Colonic mucosa (tissue), 4 donors: Measurements from ENCODE around the gene FBN3. TPM values are rescaled to one million over a fixed set of nuclear protein-coding genes. Genes with fewer than 3 reads are reported as not detected.

Experiments used
- DNase-seq: peaks from one replicate; pipeline ENCODE4 v3.0.0-alpha.2; 2020
- H3K27ac ChIP-seq: fragments of 200-600 bp; one replicate; pipeline ENCODE4 v1.8.0; 2021
- H3K27me3 ChIP-seq: fragments of 200-600 bp; one replicate; pipeline ENCODE4 v1.8.0; 2021
- H3K36me3 ChIP-seq: fragments of 200-600 bp; one replicate; pipeline ENCODE4 v1.8.0; 2021
- H3K4me1 ChIP-seq: fragments of 200-600 bp; one replicate; pipeline ENCODE4 v1.8.0; 2021; ENCODE audit warnings: mild to moderate bottlenecking
- H3K4me3 ChIP-seq: fragments of 200-600 bp; one replicate; pipeline ENCODE4 v1.8.0; 2021
- H3K9ac ChIP-seq, 2 donors: one replicate each; pipeline ENCODE4 v1.7.0; 2013; ENCODE audit warnings: control low read depth in 2 of 2, low read depth in 2 of 2, low read length in 2 of 2
- H3K9me3 ChIP-seq: fragments of 200-600 bp; one replicate; pipeline ENCODE4 v1.8.0; 2021
- intact Hi-C: fragments of 100-400 bp; cut with DNase I; formaldehyde crosslinking; loops from one replicate; pipeline ENCODE4 v1.14.1; 2022
- total RNA-seq, 2 donors: library from RNA; stranded (reverse); fragmentation: NEBNext Ultra II Directional in 1 of 2; extraction: Animal tissue kit (Norgen Biotek cat#: 25700) in 1 of 2; gene quantifications; one replicate each; pipeline ENCODE4 v1.2.1, GENCODE V29; 2021
- TF ChIP-seq, protein P1 (sequence below): fragments of 200-600 bp; IDR thresholded peaks from one replicate; pipeline ENCODE4 v1.8.0; 2022; ENCODE audit warnings: antibody characterized with exemption, mild to moderate bottlenecking
- donor health status: healthy.
- donor health status: DM: no; HTN: no; CAD: no.
- donor health status: DM: no; HTN: no; CAD: no.

Gene FBN3
- total RNA-seq, 2 donors from 2014 or later: 0.05 TPM; not detected in 1

GRCh38 chr19:8123683-8124082 is 25.7 kb downstream of the FBN3 start:
- intact Hi-C loops: no loop called here
- Histone ChIP-seq H3K9ac (no peak overlapping the region), H3K4me1 (no peaks in the 10 kb centered on the region), H3K36me3 (no peaks in the 10 kb centered on the region), H3K4me3 (no peak overlapping the region), H3K9me3 (no peaks in the 10 kb centered on the region), H3K27ac (no peak overlapping the region), H3K27me3 (no peaks in the 10 kb centered on the region)
- no peak for DNase-seq
- TF ChIP-seq, protein P1, sequence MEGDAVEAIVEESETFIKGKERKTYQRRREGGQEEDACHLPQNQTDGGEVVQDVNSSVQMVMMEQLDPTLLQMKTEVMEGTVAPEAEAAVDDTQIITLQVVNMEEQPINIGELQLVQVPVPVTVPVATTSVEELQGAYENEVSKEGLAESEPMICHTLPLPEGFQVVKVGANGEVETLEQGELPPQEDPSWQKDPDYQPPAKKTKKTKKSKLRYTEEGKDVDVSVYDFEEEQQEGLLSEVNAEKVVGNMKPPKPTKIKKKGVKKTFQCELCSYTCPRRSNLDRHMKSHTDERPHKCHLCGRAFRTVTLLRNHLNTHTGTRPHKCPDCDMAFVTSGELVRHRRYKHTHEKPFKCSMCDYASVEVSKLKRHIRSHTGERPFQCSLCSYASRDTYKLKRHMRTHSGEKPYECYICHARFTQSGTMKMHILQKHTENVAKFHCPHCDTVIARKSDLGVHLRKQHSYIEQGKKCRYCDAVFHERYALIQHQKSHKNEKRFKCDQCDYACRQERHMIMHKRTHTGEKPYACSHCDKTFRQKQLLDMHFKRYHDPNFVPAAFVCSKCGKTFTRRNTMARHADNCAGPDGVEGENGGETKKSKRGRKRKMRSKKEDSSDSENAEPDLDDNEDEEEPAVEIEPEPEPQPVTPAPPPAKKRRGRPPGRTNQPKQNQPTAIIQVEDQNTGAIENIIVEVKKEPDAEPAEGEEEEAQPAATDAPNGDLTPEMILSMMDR: no peak

DNA sequence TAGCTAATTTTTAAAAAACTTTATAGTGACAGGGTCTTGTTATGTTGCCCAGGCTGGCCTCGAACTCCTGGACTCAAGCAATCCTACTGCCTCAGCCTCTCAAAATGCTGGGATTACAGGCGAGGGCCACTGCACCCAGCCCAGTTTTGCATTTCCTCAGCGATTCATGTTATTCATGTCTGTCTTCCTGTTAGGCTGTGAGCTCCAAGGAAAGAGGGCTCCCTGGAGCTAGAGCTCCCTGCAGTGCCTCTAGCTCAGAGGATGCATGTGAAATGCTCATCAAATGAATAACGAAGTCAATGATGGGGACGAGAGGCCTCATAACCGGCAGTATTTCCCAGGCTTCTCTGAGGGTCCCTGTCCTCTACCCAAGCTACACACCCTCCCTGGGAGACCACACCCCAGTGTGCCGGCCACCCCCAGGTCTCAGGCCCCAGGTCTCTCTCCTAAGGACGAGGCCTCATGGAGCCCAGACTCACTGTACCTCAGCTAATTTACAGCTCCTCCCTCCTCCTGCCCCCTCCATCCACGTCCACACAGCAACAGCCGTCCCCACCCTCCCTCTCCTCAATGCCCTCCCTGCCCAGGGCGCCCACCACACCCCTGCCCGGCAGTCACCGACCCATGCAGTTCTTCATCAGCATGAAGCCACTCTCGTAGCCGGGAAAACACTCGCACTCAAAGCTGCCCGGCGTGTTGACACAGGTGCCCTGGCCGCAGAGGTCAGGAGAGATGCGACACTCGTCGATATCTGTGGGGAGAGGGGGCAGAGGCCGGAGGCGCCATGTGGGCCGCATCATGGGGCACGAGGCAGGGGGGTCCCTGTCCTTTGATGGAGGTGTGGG is 28.5 kb downstream of the FBN3 start:
- H3K27ac ChIP-seq: no peak overlapping the region
- H3K36me3 ChIP-seq: no peaks in the 10 kb centered on the region
- intact Hi-C loops: no loop called here
- no peak overlapping the region for H3K9ac ChIP-seq
- H3K4me1 ChIP-seq: no peaks in the 10 kb centered on the region
- TF ChIP-seq, protein P1: no peak
- no peaks in the 10 kb centered on the region for H3K9me3 ChIP-seq
- no peak overlapping the region for H3K4me3 ChIP-seq
- no peak for DNase-seq
- H3K27me3 ChIP-seq: no peaks in the 10 kb centered on the region

GRCh38 chr19:8117991-8118390 is 31.4 kb downstream of the FBN3 start:
- Histone ChIP-seq H3K27me3 (no peaks in the 10 kb centered on the region), H3K4me1 (no peaks in the 10 kb centered on the region), H3K4me3 (no peak overlapping the region), H3K27ac (no peak overlapping the region), H3K9me3 (no peaks in the 10 kb centered on the region), H3K36me3 (no peaks in the 10 kb centered on the region), H3K9ac (no peak overlapping the region)
- TF ChIP-seq, protein P1: no peak
- intact Hi-C loops: no loop called here
- DNase-seq: no peak

GRCh38 chr19:8116437-8117293 is 32.7 kb downstream of the FBN3 start:
- Histone ChIP-seq H3K4me1 (no peaks in the 10 kb centered on the region), H3K9me3 (no peaks in the 10 kb centered on the region), H3K27ac (no peak overlapping the region), H3K4me3 (no peak overlapping the region), H3K9ac (no peak overlapping the region), H3K36me3 (no peaks in the 10 kb centered on the region), H3K27me3 (no peaks in the 10 kb centered on the region)
- TF ChIP-seq, protein P1: no peak
- intact Hi-C loops: no loop called here
- DNase-seq: no peak

DNA sequence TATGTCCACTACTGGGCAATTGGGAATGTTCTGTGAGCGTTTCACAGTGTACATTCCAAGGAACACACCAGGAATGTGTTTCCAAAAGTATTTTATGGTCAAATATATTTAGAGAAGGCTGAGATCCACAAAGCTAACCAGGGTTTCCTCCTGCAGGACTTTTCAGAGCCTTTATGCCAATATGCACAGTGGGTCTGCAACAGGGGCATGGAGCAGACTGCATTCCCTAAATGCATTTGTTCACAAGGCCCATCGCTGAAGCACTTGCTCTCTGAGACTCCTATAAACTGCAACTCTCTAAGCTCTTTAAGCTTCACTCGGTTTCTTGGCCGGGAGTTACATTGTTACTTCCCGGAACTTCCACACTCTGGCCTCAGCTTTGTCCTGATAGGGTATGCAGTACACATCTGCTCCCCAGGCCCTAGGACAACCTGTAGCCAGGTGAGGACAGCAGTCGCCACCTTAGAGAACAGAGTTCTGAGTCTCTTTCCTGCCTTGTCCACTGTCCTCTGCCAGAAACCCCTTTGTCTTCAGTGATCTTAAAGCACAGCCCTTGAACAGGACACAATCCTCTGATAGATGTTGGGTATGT is 33.5 kb downstream of the FBN3 start:
- H3K4me3 ChIP-seq: no peak overlapping the region
- H3K27me3 ChIP-seq: no peaks in the 10 kb centered on the region
- no peak overlapping the region for H3K27ac ChIP-seq
- intact Hi-C loops: no loop called here
- H3K36me3 ChIP-seq: no peaks in the 10 kb centered on the region
- H3K9me3 ChIP-seq: no peaks in the 10 kb centered on the region
- H3K4me1 ChIP-seq: no peaks in the 10 kb centered on the region
- no peak overlapping the region for H3K9ac ChIP-seq
- TF ChIP-seq, protein P1: no peak
- no peak for DNase-seq
